Measurements from ENCODE around the gene MRPL21. TPM values are rescaled to one million over a fixed set of nuclear protein-coding genes. Genes with fewer than 3 reads are reported as not detected.

MRPL21 gene
- total and polyA plus RNA-seq, 2 of the 8 experiments (the other 6 are each of a cell fraction or from before 2014, with no cell fraction given), result 102 to 107 TPM

DNA sequence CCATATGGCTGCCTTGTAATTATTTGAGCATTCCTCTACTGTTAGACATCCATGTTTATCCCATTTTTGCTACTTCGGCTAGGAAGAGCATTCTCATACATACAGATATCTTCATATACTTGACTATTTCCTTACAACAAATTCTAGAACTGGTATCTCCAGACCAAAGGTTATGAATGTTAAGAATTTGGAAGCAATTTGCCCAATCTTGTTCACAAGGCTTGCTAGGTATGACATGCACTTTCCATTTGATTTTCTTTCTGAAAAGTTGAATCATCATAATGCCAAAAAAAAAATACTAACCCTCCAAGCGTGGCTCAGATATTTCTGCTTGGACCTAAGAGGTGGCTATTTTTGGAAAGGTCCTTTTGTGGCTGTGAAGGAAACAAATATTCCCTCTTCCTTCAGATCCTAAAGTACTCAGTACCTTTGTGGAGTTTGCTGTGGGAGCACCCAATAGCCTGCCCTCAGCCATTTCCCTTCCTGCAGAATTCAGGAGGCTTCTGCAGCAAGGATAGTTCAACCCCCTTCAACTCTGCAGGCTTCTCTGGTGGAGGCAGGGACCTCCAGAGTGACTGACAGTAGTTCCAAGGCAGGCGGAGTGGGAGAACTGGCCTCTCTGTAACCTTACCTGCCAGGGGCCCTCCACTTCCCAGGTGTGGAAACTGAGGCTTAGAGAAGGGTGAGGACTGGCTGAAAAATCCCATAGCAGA, 39.9 kb downstream of the MRPL21 start:
- Histone ChIP-seq H2AK5ac (ENCODE audit: low read depth, low read length) (no peak overlapping the region), H3K27me3 (replicated peaks in 1 of 4; ENCODE audit: control insufficient read depth in 3 of 4, extremely low read depth in 1 of 4, insufficient read depth in 3 of 4, low read length in 3 of 4) (no peaks in the 10 kb centered on the region), H3K4me1 (replicated peaks in 1 of 4; ENCODE audit: control insufficient read depth in 3 of 4, insufficient read depth in 4 of 4, low read length in 3 of 4) (peaks cover 0 to 7% (median 4%) of the 10 kb centered on the region in 4 experiments; a peak in 3 of 7 replicates), H3K56ac (replicated peaks; ENCODE audit: insufficient read length, low read depth, low read length) (no peak overlapping the region), H3K4me2 (ENCODE audit: insufficient read depth in 1 of 2, low read depth in 2 of 2, low read length in 2 of 2) (no peak overlapping the region), H3K79me1 (ENCODE audit: low read depth, low read length) (no peaks in the 10 kb centered on the region), H3K9ac (replicated peaks in 1 of 4; ENCODE audit: extremely low read depth in 1 of 4, low read depth in 3 of 4, low read length in 3 of 4) (no peak overlapping the region), H3K27ac (ENCODE audit: low read depth, low read length) (no peak overlapping the region), H3K4me3 (ENCODE audit: extremely low read depth in 1 of 4, insufficient read depth in 2 of 4, low read depth in 3 of 4, low read length in 4 of 4) (no peak overlapping the region), H3K79me2 (ENCODE audit: control insufficient read depth in 1 of 2, insufficient read depth in 2 of 2, low read length in 2 of 2) (no peaks in the 10 kb centered on the region), H2BK12ac (ENCODE audit: low read depth, low read length) (no peak overlapping the region), H3K23me2 (ENCODE audit: low read depth, low read length) (no peaks in the 10 kb centered on the region), H4K8ac (ENCODE audit: extremely low read depth, insufficient read depth, low read length) (no peak overlapping the region), H3K36me3 (ENCODE audit: control insufficient read depth in 2 of 4, insufficient read depth in 4 of 4, low read length in 3 of 4) (no peaks in the 10 kb centered on the region), H4K20me1 (replicated peaks in 1 of 2; ENCODE audit: control insufficient read depth in 1 of 2, insufficient read depth in 2 of 2, low read length in 2 of 2) (no peaks in the 10 kb centered on the region), H3K4ac (replicated peaks; ENCODE audit: insufficient read length, low read depth, low read length) (no peak overlapping the region), H4K91ac (replicated peaks; ENCODE audit: insufficient read length, low read length) (no peak overlapping the region), H3K9me3 (ENCODE audit: insufficient read depth in 2 of 2, low read depth in 1 of 2, low read length in 1 of 2) (peaks cover 0 to 6% of the 10 kb centered on the region in 2 experiments; a peak in 1 of 4 replicates), H2AFZ (ENCODE audit: low read length) (no peak overlapping the region), H2BK5ac (ENCODE audit: low read depth, low read length) (no peak overlapping the region), H3K14ac (ENCODE audit: insufficient read length) (no peak overlapping the region), H4K5ac (ENCODE audit: insufficient read length, low read depth, low read length) (no peak overlapping the region), H2BK20ac (ENCODE audit: low read length) (no peak overlapping the region), H3K18ac (ENCODE audit: extremely low read depth, low read length) (no peak overlapping the region), H2BK15ac (ENCODE audit: low read length) (no peak overlapping the region), H2BK120ac (replicated peaks; ENCODE audit: low read depth, low read length) (no peak overlapping the region), H3K23ac (ENCODE audit: insufficient read length) (no peak overlapping the region)
- DNase-seq (ENCODE audit: low read depth in 1 of 2, low spot score in 2 of 2), result no peak
- ChIA-PET POLR2A (ENCODE audit: partially characterized antibody) (no interaction called here), CTCF (ENCODE audit: partially characterized antibody) (no interaction called here)
- 87% methylated on average over 3 of the region's 3 CpGs; no CpG with 5 or more reads in 1 of the 2 experiments for WGBS, 2 experiments (ENCODE audit: extremely low coverage in 1 of 2, insufficient coverage in 1 of 2, insufficient read length in 1 of 2, insufficient replicate concordance in 2 of 2, low coverage in 1 of 2, low lambda C conversion rate in 2 of 2, missing lambda C conversion rate in 1 of 2)
- TF ChIP-seq TAF1 (IDR thresholded peaks at IDR 0.05; ENCODE audit: low read depth, low read length) (no peak), SUZ12 (IDR thresholded peaks at IDR 0.05; ENCODE audit: low read length) (no peak), TEAD4 (IDR thresholded peaks at IDR 0.05; ENCODE audit: low read depth, low read length) (no peak)
- FAIRE-seq, result no peak
